Progenitor cell of endocrine pancreas (in vitro differentiated cells): ENCODE results near the gene ROR2. TPM values are rescaled to one million over a fixed set of nuclear protein-coding genes. Genes with fewer than 3 reads are reported as not detected.

Source experiments
- DNase-seq: peaks from one replicate; pipeline ENCODE4 v3.0.0; 2021; ENCODE audit warnings: low spot score; ENCODE audit not compliant: unreplicated experiment
- H3K27ac Mint-ChIP-seq: 2 replicates; pipeline ENCODE4 v1.8.0; 2021; ENCODE audit warnings: mild to moderate bottlenecking, moderate library complexity, mixed read lengths
- H3K27me3 Mint-ChIP-seq: 2 replicates; pipeline ENCODE4 v1.8.0; 2021; ENCODE audit warnings: mixed read lengths
- H3K36me3 Mint-ChIP-seq: 2 replicates; pipeline ENCODE4 v1.8.0; 2022; ENCODE audit warnings: mixed read lengths; ENCODE audit not compliant: insufficient read depth
- H3K4me1 Mint-ChIP-seq: 2 replicates; pipeline ENCODE4 v1.8.0; 2021; ENCODE audit warnings: low read depth, mixed read lengths
- H3K4me3 Mint-ChIP-seq: 2 replicates; pipeline ENCODE4 v1.8.0; 2021; ENCODE audit warnings: low read depth, mild to moderate bottlenecking, moderate library complexity, mixed read lengths
- H3K9me3 Mint-ChIP-seq: 2 replicates; pipeline ENCODE4 v1.8.0; 2021; ENCODE audit warnings: low read depth, mixed read lengths
- total RNA-seq: library from RNA; stranded (reverse); gene quantifications from 2 replicates; pipeline ENCODE4 v1.2.1, GENCODE V29; 2021
- TF ChIP-seq, protein P1 (sequence below): fragments of 200-600 bp; sonication (generic); IDR thresholded peaks from one replicate; pipeline ENCODE4 v1.5.0; 2021; ENCODE audit warnings: antibody characterized with exemption, mild to moderate bottlenecking; ENCODE audit not compliant: unreplicated experiment

ROR2 gene
- total RNA-seq, 1 donor from 2014 or later: 23.6 TPM

DNA sequence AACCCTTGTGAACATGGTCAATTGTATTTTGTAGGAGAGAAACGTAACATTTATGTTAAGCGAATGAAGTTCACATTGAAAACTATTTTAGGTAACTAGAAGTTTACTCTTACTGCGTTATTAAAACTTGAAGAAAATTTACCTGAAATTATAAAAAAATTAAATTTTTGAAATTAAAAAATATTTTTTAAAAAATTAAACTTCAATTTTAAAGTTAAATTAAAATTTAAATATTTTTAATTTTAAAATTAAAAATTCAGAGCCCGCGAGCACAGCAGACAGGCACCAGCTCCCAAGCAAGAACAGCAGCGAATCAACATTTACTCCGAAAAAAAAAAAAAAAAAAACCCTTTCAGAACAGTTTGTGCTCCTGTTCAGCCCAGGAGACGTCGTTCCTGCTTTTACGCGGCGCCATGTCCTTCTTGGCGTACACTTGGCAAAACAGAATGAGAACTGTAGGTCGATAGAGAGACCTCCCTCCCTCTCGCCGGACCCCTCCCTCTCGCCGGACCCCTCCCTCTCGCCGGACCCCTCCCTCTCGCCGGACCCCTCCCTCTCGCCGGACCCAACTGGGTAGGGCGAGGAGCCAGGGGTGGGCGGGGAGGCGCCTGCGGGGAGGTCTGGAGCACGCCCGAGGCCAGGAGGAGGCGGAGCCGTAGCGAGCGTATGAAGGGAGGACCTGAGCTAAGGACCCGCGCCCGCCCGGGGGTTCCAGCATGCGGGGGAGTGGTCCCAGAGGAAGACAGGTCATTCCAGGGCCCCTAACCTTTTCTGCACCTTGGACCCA is 235.8 kb downstream of the ROR2 start:
- Mint-ChIP-seq H3K27me3 (no peaks in the 10 kb centered on the region), H3K36me3 (no peaks in the 10 kb centered on the region), H3K27ac (no peak overlapping the region), H3K9me3 (peaks cover 7% of the 10 kb centered on the region), H3K4me3 (peak overlapping the region; percentile 60), H3K4me1 (peaks cover 2% of the 10 kb centered on the region)
- TF ChIP-seq, protein P1, sequence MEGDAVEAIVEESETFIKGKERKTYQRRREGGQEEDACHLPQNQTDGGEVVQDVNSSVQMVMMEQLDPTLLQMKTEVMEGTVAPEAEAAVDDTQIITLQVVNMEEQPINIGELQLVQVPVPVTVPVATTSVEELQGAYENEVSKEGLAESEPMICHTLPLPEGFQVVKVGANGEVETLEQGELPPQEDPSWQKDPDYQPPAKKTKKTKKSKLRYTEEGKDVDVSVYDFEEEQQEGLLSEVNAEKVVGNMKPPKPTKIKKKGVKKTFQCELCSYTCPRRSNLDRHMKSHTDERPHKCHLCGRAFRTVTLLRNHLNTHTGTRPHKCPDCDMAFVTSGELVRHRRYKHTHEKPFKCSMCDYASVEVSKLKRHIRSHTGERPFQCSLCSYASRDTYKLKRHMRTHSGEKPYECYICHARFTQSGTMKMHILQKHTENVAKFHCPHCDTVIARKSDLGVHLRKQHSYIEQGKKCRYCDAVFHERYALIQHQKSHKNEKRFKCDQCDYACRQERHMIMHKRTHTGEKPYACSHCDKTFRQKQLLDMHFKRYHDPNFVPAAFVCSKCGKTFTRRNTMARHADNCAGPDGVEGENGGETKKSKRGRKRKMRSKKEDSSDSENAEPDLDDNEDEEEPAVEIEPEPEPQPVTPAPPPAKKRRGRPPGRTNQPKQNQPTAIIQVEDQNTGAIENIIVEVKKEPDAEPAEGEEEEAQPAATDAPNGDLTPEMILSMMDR: no peak
- peak; percentile 63 for DNase-seq

DNA sequence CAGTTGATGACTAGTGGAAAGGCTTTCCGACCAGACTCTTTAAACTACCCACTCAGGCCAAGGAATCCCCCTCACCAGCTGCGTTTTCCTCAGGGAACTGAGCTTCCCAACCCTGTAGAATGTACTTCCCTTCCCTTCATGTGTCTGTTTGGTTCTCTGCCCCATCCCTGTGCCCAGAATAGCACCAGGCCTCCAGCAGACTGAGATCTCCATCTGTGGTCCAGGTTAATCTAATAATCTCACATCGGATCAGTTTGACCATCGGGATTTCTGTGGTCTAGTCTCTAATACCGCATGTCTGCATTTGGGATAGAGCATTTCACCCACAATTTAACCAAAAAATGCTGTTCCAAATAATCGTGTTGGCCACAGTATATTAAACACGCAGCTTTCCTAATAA is 237.2 kb downstream of the ROR2 start:
- H3K4me1 Mint-ChIP-seq: peaks cover 2% of the 10 kb centered on the region
- no peaks in the 10 kb centered on the region for H3K27me3 Mint-ChIP-seq
- no peak for DNase-seq
- H3K4me3 Mint-ChIP-seq: no peak overlapping the region
- H3K36me3 Mint-ChIP-seq: no peaks in the 10 kb centered on the region
- peaks cover 7% of the 10 kb centered on the region for H3K9me3 Mint-ChIP-seq
- TF ChIP-seq, protein P1: no peak
- H3K27ac Mint-ChIP-seq: peak overlapping the region; percentile 39

DNA sequence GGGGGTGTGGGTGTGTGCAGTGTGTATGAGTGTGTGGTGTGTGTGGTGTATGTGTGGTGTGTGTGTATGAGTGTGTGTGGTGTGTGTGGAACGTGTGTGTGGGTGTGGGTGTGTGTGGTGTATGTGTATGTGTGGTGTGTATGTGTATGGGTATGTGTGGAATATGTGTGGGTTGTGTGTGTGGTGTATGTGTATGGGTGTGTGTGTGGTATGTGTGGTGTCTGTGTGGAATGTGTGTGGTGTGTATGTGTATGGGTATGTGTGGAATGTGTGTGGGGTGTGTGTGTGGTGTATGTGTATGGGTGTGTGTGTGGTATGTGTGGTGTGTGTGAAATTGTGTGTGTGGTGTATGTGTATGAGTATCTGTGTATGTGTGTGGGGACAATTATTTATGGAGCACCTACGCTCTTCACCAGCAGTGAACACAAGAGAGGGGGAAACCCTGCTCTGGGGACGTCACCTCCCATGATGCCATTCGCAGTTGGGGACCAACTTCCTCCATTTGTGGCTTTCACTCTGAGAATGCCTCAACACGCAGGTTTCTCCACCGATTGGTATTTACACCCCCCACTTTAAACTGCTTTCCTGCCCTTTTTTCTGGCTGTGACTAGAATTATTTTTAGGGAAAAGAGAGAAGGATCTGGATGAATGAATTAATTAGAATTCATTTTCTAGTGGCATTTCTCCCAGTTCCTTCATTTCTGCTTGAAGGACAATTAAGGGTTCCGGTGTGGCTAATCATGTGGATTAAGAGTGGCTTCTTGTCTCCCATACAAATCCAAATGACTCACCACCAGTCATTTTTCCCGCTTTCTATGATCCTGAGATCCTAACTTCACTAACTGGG is 238.1 kb downstream of the ROR2 start:
- peaks cover 7% of the 10 kb centered on the region for H3K9me3 Mint-ChIP-seq
- no peak overlapping the region for H3K4me3 Mint-ChIP-seq
- no peaks in the 10 kb centered on the region for H3K36me3 Mint-ChIP-seq
- DNase-seq: no peak
- TF ChIP-seq, protein P1: no peak
- peaks cover 2% of the 10 kb centered on the region for H3K4me1 Mint-ChIP-seq
- no peak overlapping the region for H3K27ac Mint-ChIP-seq
- H3K27me3 Mint-ChIP-seq: no peaks in the 10 kb centered on the region

DNA sequence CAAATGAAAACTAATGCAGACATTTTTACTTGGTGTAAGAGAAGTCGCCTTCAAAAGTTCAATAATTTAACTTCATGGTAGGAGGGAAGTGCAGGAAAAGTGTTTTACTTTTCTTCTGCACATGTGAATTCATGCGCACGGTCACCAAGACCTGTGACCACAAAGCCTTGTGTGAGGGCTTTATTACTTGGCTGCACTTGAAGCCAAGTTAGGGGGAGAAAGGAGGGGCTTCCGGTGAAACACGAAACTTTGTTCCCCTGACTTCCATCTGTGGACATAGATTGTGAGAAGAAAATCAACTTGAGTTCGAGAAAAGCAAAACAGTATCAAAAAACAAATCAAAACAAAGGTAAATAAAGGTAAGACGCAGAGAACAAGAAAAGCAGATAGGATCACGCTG is 239.9 kb downstream of the ROR2 start:
- no peak overlapping the region for H3K27ac Mint-ChIP-seq
- peaks cover 5% of the 10 kb centered on the region for H3K9me3 Mint-ChIP-seq
- H3K36me3 Mint-ChIP-seq: peaks cover 5% of the 10 kb centered on the region
- H3K27me3 Mint-ChIP-seq: no peaks in the 10 kb centered on the region
- TF ChIP-seq, protein P1: no peak
- peaks cover 2% of the 10 kb centered on the region for H3K4me1 Mint-ChIP-seq
- DNase-seq: no peak
- no peak overlapping the region for H3K4me3 Mint-ChIP-seq

DNA sequence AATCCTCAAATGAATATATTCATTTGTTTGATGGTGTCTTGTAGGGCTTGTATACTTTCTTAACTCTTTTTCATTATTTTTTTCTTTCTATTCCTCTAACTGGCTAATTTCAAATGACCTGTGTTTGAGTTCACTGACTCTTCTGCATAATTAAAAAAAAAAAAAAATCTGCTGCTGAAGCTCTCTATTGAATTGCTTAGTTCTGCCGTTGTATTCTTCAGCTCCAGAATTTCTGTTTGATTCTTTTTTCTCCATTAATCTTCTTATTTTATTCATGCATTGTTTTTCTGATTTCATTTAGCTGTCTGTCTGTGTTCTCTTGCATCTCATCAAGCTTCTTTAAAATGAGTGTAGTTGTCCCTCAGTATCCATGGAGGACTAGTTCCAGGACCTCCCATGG is 244.6 kb downstream of the ROR2 start:
- H3K4me1 Mint-ChIP-seq: no peaks in the 10 kb centered on the region
- no peak for DNase-seq
- H3K27ac Mint-ChIP-seq: no peak overlapping the region
- H3K36me3 Mint-ChIP-seq: peaks cover 6% of the 10 kb centered on the region
- H3K9me3 Mint-ChIP-seq: peaks cover 24% of the 10 kb centered on the region
- TF ChIP-seq, protein P1: no peak
- no peaks in the 10 kb centered on the region for H3K27me3 Mint-ChIP-seq
- no peak overlapping the region for H3K4me3 Mint-ChIP-seq
